Epithelial cell of proximal tubule (primary cell): ENCODE measurements around the gene PLEKHG3. TPM values are rescaled to one million over a fixed set of nuclear protein-coding genes. Genes with fewer than 3 reads are reported as not detected.

Source experiments
- DNase-seq: peaks from one replicate; pipeline ENCODE4 v3.0.0-alpha.2; 2011; ENCODE audit warnings: low read depth
- H3K4me3 ChIP-seq: 2 replicates; pipeline ENCODE4 v1.5.1; 2011; ENCODE audit warnings: low read depth, mild to moderate bottlenecking, low read length
- total RNA-seq: library from RNA; depleted of rRNA; stranded (reverse); fragments of >200 nt; gene quantifications from 2 replicates; pipeline ENCODE4 v1.2.3, GENCODE V29; 2015
- TF ChIP-seq, protein P1 (sequence below): conservative IDR thresholded peaks from 2 replicates; pipeline ENCODE4 v1.5.1; 2012; ENCODE audit warnings: low read depth, mild to moderate bottlenecking, low read length

Gene PLEKHG3
- total RNA-seq, 1 donor from 2014 or later: 48.1 TPM

DNA sequence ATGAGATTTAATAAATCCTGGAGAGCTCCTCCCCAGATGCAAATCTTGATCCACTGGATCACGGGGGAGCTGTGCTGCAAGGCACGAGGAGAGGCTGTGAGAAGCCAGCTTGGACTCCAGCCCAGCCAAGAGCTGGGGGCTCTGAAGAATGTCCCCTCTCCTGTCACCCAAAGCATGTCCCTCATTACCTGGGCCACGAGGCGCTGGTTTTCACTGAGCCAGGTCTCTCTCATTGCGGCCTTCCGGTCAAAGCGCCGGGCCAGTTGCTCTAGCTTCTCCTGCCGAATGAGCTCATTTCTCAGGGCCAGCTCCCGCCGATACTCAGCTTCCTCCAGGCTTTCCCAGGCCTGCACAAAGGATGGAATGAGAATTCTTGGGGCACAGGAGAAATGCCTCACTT lies 92.1 kb downstream of the PLEKHG3 start:
- TF ChIP-seq, protein P1, sequence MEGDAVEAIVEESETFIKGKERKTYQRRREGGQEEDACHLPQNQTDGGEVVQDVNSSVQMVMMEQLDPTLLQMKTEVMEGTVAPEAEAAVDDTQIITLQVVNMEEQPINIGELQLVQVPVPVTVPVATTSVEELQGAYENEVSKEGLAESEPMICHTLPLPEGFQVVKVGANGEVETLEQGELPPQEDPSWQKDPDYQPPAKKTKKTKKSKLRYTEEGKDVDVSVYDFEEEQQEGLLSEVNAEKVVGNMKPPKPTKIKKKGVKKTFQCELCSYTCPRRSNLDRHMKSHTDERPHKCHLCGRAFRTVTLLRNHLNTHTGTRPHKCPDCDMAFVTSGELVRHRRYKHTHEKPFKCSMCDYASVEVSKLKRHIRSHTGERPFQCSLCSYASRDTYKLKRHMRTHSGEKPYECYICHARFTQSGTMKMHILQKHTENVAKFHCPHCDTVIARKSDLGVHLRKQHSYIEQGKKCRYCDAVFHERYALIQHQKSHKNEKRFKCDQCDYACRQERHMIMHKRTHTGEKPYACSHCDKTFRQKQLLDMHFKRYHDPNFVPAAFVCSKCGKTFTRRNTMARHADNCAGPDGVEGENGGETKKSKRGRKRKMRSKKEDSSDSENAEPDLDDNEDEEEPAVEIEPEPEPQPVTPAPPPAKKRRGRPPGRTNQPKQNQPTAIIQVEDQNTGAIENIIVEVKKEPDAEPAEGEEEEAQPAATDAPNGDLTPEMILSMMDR: no peak
- no peak overlapping the region for H3K4me3 ChIP-seq
- no peak for DNase-seq

- no peak overlapping the region for H3K4me3 ChIP-seq
- no peak for DNase-seq
- TF ChIP-seq, protein P1: no peak
These were observed 95.3 kb downstream of the PLEKHG3 start for GRCh38 chr14:64799555-64799954.

Other genes starting within 250 kb of the PLEKHG3 start
- gene AKAP5, start 238.9 kb upstream of the PLEKHG3 start, total RNA-seq: 0.69 and 2.2 TPM in 2 replicates
- gene ZBTB25, start 200.6 kb upstream of the PLEKHG3 start, total RNA-seq: 2.4 and 2.6 TPM in 2 replicates
- 20.8 and 26.7 TPM in 2 replicates for gene ZBTB1, start 199.7 kb upstream of the PLEKHG3 start, total RNA-seq
- gene HSPA2, start 163.7 kb upstream of the PLEKHG3 start, total RNA-seq: 23.9 and 25.6 TPM in 2 replicates
- gene PPP1R36, start 154.5 kb upstream of the PLEKHG3 start, total RNA-seq: 0.12 and 1.8 TPM in 2 replicates
- gene SPTB, start 175.5 kb downstream of the PLEKHG3 start, total RNA-seq: 0.36 and 1.8 TPM in 2 replicates
- 35.2 and 92.7 TPM in 2 replicates for gene CHURC1, start 210.0 kb downstream of the PLEKHG3 start, total RNA-seq
- gene GPX2, start 238.3 kb downstream of the PLEKHG3 start, total RNA-seq: not detected in 2 replicates